K562 (cell line): Measurements from ENCODE around the gene ARL16. TPM values are rescaled to one million over a fixed set of nuclear protein-coding genes. Genes with fewer than 3 reads are reported as not detected.

Source experiments
- BDP1 ChIP-seq: IDR thresholded peaks from 3 replicates; pipeline ENCODE4 v1.6.1; 2011; ENCODE audit not compliant: insufficient read length, insufficient read depth
- CCNT2 ChIP-seq: IDR thresholded peaks from 2 replicates; pipeline ENCODE4 v1.6.1; 2011; ENCODE audit warnings: borderline replicate concordance, low read depth, mild to moderate bottlenecking, moderate library complexity, mixed read lengths, low read length; ENCODE audit not compliant: insufficient read length; ENCODE audit errors: extremely low read depth
- FIP1L1 ChIP-seq: fragments of 200-400 bp; formaldehyde crosslinking; IDR thresholded peaks from 2 replicates; pipeline ENCODE4 v1.6.1; 2018; ENCODE audit warnings: mild to moderate bottlenecking, low read depth, low read length; ENCODE audit not compliant: poor library complexity, severe bottlenecking
- HDAC6 ChIP-seq: IDR thresholded peaks from 2 replicates; pipeline ENCODE4 v1.6.1; 2012; ENCODE audit warnings: low read depth, mild to moderate bottlenecking, control low read depth, inconsistent platforms, low read length, moderate library complexity
- JUN ChIP-seq, 2 experiments: sonication (generic) in 1 of 2; formaldehyde crosslinking in 1 of 2; IDR thresholded peaks; 2 replicates each; pipeline versions ENCODE4 v1.6.1 to v1.8.0; 2012 to 2022; ENCODE audit warnings: borderline replicate concordance in 2 of 2, mild to moderate bottlenecking in 2 of 2, improper control_type of control experiment in 1 of 2, low read depth in 1 of 2, low read length in 1 of 2, missing genetic modification reagents in 1 of 2
- JUND ChIP-seq, 2 experiments: IDR thresholded peaks; 2 replicates in 1 of 2; 3 replicates in 1 of 2; pipeline ENCODE4 v1.6.1; 2011; ENCODE audit warnings: borderline replicate concordance in 2 of 2, low read depth in 2 of 2, low read length in 2 of 2, improper control_type of control experiment in 1 of 2, missing biosample characterization in 1 of 2, missing genetic modification characterization in 1 of 2, missing genetic modification reagents in 1 of 2
- KAT7 ChIP-seq: sonication (generic); formaldehyde crosslinking; IDR thresholded peaks from 2 replicates; pipeline ENCODE4 v1.8.0; 2022; ENCODE audit warnings: missing genetic modification reagents, mild to moderate bottlenecking, borderline replicate concordance
- NR3C1 ChIP-seq: sonication (generic); formaldehyde crosslinking; IDR thresholded peaks from 2 replicates; pipeline ENCODE4 v1.8.1; 2022; ENCODE audit warnings: missing genetic modification reagents
- STAG1 ChIP-seq: sonication (generic); formaldehyde crosslinking; IDR thresholded peaks from 2 replicates; pipeline ENCODE4 v1.5.0; 2020; ENCODE audit warnings: missing genetic modification reagents, borderline replicate concordance
- TOE1 ChIP-seq, 2 experiments: fragments of 450-650 bp in 1 of 2; sonication (generic) in 1 of 2; formaldehyde crosslinking in 1 of 2; IDR thresholded peaks; 2 replicates each; pipeline versions ENCODE4 v1.7.1 to v1.8.0; 2016 to 2022; ENCODE audit warnings: borderline replicate concordance in 2 of 2, mild to moderate bottlenecking in 2 of 2, antibody characterized with exemption in 1 of 2, inconsistent platforms in 1 of 2, low read depth in 1 of 2, missing genetic modification reagents in 1 of 2, moderate library complexity in 1 of 2
- polyA plus RNA-seq, 8 experiments: library from polyadenylated mRNA; depleted of rRNA in 4 of 8; stranded (reverse) in 5 of 8; unstranded in 3 of 8; fragments of >200 nt; fragmentation: Nextera tagmentation in 2 of 8; fragmentation: Illumina TruSeq in 1 of 8; extraction: Ambion mirVana in 2 of 8; extraction: Trizol in 1 of 8; gene quantifications; 2 replicates each; pipeline versions ENCODE4 v1.2.1 to v1.2.3, GENCODE V29; 2011 to 2014; ENCODE audit warnings: inconsistent platforms in 1 of 8, missing spikeins in 1 of 8
- total RNA-seq, 7 experiments: library from RNA; depleted of rRNA in 6 of 7; stranded (reverse); fragments of >200 nt in 6 of 7; fragmentation: Illumina TruSeq in 2 of 7; extraction: Trizol in 2 of 7; gene quantifications; 2 replicates each; pipeline versions ENCODE4 v1.2.1 to v1.2.3, GENCODE V29; 2011 to 2021; ENCODE audit warnings: low replicate concordance in 1 of 7
- TF ChIP-seq, protein P1 (sequence below): fragments of 450-650 bp; IDR thresholded peaks from 2 replicates; pipeline ENCODE4 v1.6.1; 2017; ENCODE audit warnings: antibody characterized with exemption, mild to moderate bottlenecking
- TF ChIP-seq, protein P2 (sequence below): fragments of 450-650 bp; IDR thresholded peaks from 2 replicates; pipeline ENCODE4 v1.6.1; 2016; ENCODE audit warnings: borderline replicate concordance
- TF ChIP-seq, protein P3 (sequence below): fragments of 250-450 bp; sonication (Bioruptor Pico); IDR thresholded peaks from 2 replicates; pipeline ENCODE4 v1.8.0; 2022; ENCODE audit warnings: inconsistent platforms
- TF ChIP-seq, protein P4 (sequence below): sonication (generic); formaldehyde crosslinking; IDR thresholded peaks from 2 replicates; pipeline ENCODE4 v1.8.0; 2022; ENCODE audit warnings: mild to moderate bottlenecking, missing genetic modification reagents

Gene ARL16
- total and polyA plus RNA-seq, 9 of the 15 experiments (the other 6 are each of a cell fraction or from before 2014, with no cell fraction given): 5.4 to 32.4 (median 22.6) TPM

DNA sequence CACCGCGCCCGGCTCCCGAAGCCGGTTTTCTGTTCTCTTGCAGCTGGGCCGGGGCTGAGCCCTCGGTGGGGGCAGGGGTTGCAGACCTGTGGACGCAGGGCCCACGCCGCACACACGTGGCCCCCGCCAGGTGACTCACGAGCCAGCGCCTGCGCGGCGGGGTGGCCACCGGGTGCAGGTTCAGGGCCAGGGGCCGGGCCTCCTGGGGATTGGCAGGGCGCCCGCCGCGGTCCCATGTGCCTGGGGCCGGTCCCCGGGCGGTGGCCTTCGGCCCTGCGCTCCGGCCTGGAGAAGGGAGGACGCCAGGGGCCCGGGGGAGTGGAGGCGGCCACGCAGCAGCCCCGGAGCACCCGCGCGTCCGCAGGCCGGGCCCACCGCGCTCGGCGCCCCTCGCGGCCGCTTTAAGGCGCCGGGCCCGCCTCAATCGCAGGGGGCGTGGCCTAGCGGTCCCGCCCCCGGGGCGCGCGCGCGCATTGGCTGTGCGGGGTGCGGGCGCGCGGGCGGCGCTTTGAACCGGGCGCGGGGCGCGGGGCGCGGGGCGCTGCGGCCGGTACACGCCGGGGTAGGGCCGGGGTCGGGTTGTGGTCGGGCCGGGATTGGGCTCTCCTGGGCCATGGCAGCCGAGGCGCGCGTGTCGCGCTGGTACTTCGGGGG lies 28.3 kb upstream of the ARL16 start, which contains the start of gene SLC25A10 (continued):
- peak; percentile 80 for TF ChIP-seq CCNT2
- peak; percentile 49; the same call in 1 of the 2 replicates for TF ChIP-seq NR3C1 (CRISPR knock-in tag)
- peak; percentile 31; the same call in 1 of the 2 replicates for TF ChIP-seq STAG1 (CRISPR knock-in tag)
- TF ChIP-seq, protein P1, sequence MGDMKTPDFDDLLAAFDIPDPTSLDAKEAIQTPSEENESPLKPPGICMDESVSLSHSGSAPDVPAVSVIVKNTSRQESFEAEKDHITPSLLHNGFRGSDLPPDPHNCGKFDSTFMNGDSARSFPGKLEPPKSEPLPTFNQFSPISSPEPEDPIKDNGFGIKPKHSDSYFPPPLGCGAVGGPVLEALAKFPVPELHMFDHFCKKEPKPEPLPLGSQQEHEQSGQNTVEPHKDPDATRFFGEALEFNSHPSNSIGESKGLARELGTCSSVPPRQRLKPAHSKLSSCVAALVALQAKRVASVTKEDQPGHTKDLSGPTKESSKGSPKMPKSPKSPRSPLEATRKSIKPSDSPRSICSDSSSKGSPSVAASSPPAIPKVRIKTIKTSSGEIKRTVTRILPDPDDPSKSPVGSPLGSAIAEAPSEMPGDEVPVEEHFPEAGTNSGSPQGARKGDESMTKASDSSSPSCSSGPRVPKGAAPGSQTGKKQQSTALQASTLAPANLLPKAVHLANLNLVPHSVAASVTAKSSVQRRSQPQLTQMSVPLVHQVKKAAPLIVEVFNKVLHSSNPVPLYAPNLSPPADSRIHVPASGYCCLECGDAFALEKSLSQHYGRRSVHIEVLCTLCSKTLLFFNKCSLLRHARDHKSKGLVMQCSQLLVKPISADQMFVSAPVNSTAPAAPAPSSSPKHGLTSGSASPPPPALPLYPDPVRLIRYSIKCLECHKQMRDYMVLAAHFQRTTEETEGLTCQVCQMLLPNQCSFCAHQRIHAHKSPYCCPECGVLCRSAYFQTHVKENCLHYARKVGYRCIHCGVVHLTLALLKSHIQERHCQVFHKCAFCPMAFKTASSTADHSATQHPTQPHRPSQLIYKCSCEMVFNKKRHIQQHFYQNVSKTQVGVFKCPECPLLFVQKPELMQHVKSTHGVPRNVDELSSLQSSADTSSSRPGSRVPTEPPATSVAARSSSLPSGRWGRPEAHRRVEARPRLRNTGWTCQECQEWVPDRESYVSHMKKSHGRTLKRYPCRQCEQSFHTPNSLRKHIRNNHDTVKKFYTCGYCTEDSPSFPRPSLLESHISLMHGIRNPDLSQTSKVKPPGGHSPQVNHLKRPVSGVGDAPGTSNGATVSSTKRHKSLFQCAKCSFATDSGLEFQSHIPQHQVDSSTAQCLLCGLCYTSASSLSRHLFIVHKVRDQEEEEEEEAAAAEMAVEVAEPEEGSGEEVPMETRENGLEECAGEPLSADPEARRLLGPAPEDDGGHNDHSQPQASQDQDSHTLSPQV: peak; percentile 78
- TF ChIP-seq JUND (IDR thresholded peaks at IDR 0.05; ENCODE audit: borderline replicate concordance, low read depth, low read length): peak; percentile 78
- peak; percentile 39; the same call in 1 of the 3 replicates for TF ChIP-seq JUND (tag; IDR thresholded peaks at IDR 0.05; ENCODE audit: borderline replicate concordance, low read depth, low read length)
- peak; percentile 51 for TF ChIP-seq FIP1L1
- TF ChIP-seq, protein P2, sequence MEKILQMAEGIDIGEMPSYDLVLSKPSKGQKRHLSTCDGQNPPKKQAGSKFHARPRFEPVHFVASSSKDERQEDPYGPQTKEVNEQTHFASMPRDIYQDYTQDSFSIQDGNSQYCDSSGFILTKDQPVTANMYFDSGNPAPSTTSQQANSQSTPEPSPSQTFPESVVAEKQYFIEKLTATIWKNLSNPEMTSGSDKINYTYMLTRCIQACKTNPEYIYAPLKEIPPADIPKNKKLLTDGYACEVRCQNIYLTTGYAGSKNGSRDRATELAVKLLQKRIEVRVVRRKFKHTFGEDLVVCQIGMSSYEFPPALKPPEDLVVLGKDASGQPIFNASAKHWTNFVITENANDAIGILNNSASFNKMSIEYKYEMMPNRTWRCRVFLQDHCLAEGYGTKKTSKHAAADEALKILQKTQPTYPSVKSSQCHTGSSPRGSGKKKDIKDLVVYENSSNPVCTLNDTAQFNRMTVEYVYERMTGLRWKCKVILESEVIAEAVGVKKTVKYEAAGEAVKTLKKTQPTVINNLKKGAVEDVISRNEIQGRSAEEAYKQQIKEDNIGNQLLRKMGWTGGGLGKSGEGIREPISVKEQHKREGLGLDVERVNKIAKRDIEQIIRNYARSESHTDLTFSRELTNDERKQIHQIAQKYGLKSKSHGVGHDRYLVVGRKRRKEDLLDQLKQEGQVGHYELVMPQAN: peak; percentile 89
- TF ChIP-seq, protein P3, sequence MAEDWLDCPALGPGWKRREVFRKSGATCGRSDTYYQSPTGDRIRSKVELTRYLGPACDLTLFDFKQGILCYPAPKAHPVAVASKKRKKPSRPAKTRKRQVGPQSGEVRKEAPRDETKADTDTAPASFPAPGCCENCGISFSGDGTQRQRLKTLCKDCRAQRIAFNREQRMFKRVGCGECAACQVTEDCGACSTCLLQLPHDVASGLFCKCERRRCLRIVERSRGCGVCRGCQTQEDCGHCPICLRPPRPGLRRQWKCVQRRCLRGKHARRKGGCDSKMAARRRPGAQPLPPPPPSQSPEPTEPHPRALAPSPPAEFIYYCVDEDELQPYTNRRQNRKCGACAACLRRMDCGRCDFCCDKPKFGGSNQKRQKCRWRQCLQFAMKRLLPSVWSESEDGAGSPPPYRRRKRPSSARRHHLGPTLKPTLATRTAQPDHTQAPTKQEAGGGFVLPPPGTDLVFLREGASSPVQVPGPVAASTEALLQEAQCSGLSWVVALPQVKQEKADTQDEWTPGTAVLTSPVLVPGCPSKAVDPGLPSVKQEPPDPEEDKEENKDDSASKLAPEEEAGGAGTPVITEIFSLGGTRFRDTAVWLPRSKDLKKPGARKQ (CRISPR knock-in tag): no peak
- no peak for TF ChIP-seq BDP1
- no peak for TF ChIP-seq HDAC6
- TF ChIP-seq, protein P4, sequence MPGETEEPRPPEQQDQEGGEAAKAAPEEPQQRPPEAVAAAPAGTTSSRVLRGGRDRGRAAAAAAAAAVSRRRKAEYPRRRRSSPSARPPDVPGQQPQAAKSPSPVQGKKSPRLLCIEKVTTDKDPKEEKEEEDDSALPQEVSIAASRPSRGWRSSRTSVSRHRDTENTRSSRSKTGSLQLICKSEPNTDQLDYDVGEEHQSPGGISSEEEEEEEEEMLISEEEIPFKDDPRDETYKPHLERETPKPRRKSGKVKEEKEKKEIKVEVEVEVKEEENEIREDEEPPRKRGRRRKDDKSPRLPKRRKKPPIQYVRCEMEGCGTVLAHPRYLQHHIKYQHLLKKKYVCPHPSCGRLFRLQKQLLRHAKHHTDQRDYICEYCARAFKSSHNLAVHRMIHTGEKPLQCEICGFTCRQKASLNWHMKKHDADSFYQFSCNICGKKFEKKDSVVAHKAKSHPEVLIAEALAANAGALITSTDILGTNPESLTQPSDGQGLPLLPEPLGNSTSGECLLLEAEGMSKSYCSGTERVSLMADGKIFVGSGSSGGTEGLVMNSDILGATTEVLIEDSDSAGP: no peak
- TF ChIP-seq KAT7: peak; percentile 81; the same call in 1 of the 2 replicates
- peak; percentile 2; the same call in 1 of the 2 replicates for TF ChIP-seq TOE1 (IDR thresholded peaks at IDR 0.05; ENCODE audit: borderline replicate concordance)
- TF ChIP-seq TOE1 (CRISPR knock-in tag; IDR thresholded peaks at IDR 0.05; ENCODE audit: borderline replicate concordance, low read depth): no peak
- TF ChIP-seq JUN (IDR thresholded peaks at IDR 0.05; ENCODE audit: borderline replicate concordance, low read depth, low read length): peak; percentile 67
- TF ChIP-seq JUN (CRISPR knock-in tag; IDR thresholded peaks at IDR 0.05; ENCODE audit: borderline replicate concordance): 0 out of 2 replicates have a peak, but pooled peaks have one; percentile 63
